SK-N-SH (cell line): ENCODE results near the gene CDC45.

ENCODE experiments used
- CHD2 ChIP-seq: fragments of 150-350 bp; IDR thresholded peaks from 2 replicates; pipeline ENCODE4 v1.6.1; 2018; ENCODE audit warnings: low read length; ENCODE audit not compliant: partially characterized antibody
- ELF1 ChIP-seq: IDR thresholded peaks from 2 replicates; pipeline ENCODE4 v1.4.0; 2012
- EZH2phosphoT487 ChIP-seq: fragments of 200-600 bp; sonication (generic); IDR thresholded peaks from 2 replicates; pipeline ENCODE4 v1.6.1; 2017; ENCODE audit warnings: low read depth, mixed run types, mild to moderate bottlenecking, antibody characterized with exemption, moderate library complexity, borderline replicate concordance
- JUND ChIP-seq: IDR thresholded peaks from 2 replicates; pipeline ENCODE4 v1.4.0; 2012
- MEF2A ChIP-seq: IDR thresholded peaks from 2 replicates; pipeline ENCODE4 v1.4.0; 2012; ENCODE audit warnings: low read depth, borderline replicate concordance
- NFIC ChIP-seq: IDR thresholded peaks from 2 replicates; pipeline ENCODE4 v1.4.0; 2012; ENCODE audit warnings: borderline replicate concordance
- NRF1 ChIP-seq: IDR thresholded peaks from 2 replicates; pipeline ENCODE4 v1.6.1; 2012; ENCODE audit warnings: low read depth, mild to moderate bottlenecking, low read length
- POLR2AphosphoS5 ChIP-seq: IDR thresholded peaks from 2 replicates; pipeline ENCODE4 v1.6.1; 2012; ENCODE audit warnings: low read depth, low read length
- SIN3A ChIP-seq: IDR thresholded peaks from 2 replicates; pipeline ENCODE4 v1.6.1; 2012; ENCODE audit warnings: low read depth, mild to moderate bottlenecking, low read length, moderate library complexity, borderline replicate concordance
- TAF1 ChIP-seq: IDR thresholded peaks from 2 replicates; pipeline ENCODE4 v1.6.1; 2012; ENCODE audit warnings: low read depth, mild to moderate bottlenecking, low read length, moderate library complexity, borderline replicate concordance
- TCF12 ChIP-seq: IDR thresholded peaks from 2 replicates; pipeline ENCODE4 v1.4.0; 2012
- TF ChIP-seq, protein P1 (sequence below): fragments of 200-600 bp; sonication (generic); IDR thresholded peaks from 2 replicates; pipeline ENCODE4 v1.6.1; 2017; ENCODE audit warnings: antibody characterized with exemption, mild to moderate bottlenecking, moderate library complexity
- TF ChIP-seq, protein P2 (sequence below): IDR thresholded peaks from 2 replicates; pipeline ENCODE4 v1.6.1; 2012; ENCODE audit warnings: mild to moderate bottlenecking, low read depth, low read length, moderate library complexity
- TF ChIP-seq, protein P3 (sequence below): IDR thresholded peaks from 2 replicates; pipeline ENCODE4 v1.4.0; 2012; ENCODE audit warnings: low read depth, borderline replicate concordance

DNA sequence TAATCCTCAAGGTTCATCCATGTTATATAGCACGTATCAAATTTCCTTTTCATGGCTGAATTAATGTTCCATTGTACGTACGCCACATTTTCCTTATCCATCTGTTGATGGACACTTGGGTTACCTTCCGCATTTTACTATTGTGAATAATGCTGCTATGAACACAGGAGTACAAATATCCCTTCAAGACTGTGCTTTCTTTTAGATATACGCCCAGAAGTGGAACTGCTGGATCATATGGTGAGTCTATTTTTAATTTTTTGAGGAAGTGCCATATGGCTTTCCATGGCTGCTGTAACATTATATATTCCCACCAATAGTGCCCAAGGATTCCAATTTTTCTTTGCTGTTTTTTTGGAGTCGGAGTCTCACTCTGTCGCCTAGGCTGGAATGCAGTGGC is 41.4 kb upstream of the CDC45 start:
- TF ChIP-seq, protein P1, sequence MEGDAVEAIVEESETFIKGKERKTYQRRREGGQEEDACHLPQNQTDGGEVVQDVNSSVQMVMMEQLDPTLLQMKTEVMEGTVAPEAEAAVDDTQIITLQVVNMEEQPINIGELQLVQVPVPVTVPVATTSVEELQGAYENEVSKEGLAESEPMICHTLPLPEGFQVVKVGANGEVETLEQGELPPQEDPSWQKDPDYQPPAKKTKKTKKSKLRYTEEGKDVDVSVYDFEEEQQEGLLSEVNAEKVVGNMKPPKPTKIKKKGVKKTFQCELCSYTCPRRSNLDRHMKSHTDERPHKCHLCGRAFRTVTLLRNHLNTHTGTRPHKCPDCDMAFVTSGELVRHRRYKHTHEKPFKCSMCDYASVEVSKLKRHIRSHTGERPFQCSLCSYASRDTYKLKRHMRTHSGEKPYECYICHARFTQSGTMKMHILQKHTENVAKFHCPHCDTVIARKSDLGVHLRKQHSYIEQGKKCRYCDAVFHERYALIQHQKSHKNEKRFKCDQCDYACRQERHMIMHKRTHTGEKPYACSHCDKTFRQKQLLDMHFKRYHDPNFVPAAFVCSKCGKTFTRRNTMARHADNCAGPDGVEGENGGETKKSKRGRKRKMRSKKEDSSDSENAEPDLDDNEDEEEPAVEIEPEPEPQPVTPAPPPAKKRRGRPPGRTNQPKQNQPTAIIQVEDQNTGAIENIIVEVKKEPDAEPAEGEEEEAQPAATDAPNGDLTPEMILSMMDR = no peak
- TF ChIP-seq POLR2AphosphoS5 (no peak), SIN3A (no peak), NFIC (no peak), JUND (no peak), ELF1 (no peak), CHD2 (no peak), NRF1 (no peak), MEF2A (no peak), EZH2phosphoT487 (no peak), TCF12 (no peak), TAF1 (no peak)
- TF ChIP-seq, protein P2, sequence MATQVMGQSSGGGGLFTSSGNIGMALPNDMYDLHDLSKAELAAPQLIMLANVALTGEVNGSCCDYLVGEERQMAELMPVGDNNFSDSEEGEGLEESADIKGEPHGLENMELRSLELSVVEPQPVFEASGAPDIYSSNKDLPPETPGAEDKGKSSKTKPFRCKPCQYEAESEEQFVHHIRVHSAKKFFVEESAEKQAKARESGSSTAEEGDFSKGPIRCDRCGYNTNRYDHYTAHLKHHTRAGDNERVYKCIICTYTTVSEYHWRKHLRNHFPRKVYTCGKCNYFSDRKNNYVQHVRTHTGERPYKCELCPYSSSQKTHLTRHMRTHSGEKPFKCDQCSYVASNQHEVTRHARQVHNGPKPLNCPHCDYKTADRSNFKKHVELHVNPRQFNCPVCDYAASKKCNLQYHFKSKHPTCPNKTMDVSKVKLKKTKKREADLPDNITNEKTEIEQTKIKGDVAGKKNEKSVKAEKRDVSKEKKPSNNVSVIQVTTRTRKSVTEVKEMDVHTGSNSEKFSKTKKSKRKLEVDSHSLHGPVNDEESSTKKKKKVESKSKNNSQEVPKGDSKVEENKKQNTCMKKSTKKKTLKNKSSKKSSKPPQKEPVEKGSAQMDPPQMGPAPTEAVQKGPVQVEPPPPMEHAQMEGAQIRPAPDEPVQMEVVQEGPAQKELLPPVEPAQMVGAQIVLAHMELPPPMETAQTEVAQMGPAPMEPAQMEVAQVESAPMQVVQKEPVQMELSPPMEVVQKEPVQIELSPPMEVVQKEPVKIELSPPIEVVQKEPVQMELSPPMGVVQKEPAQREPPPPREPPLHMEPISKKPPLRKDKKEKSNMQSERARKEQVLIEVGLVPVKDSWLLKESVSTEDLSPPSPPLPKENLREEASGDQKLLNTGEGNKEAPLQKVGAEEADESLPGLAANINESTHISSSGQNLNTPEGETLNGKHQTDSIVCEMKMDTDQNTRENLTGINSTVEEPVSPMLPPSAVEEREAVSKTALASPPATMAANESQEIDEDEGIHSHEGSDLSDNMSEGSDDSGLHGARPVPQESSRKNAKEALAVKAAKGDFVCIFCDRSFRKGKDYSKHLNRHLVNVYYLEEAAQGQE = no peak
- TF ChIP-seq, protein P3, sequence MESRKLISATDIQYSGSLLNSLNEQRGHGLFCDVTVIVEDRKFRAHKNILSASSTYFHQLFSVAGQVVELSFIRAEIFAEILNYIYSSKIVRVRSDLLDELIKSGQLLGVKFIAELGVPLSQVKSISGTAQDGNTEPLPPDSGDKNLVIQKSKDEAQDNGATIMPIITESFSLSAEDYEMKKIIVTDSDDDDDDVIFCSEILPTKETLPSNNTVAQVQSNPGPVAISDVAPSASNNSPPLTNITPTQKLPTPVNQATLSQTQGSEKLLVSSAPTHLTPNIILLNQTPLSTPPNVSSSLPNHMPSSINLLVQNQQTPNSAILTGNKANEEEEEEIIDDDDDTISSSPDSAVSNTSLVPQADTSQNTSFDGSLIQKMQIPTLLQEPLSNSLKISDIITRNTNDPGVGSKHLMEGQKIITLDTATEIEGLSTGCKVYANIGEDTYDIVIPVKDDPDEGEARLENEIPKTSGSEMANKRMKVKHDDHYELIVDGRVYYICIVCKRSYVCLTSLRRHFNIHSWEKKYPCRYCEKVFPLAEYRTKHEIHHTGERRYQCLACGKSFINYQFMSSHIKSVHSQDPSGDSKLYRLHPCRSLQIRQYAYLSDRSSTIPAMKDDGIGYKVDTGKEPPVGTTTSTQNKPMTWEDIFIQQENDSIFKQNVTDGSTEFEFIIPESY = no peak
